IPS-15b (cell line): ENCODE data around the gene CDK6.
"Not testable (repeated sequence)": the region's sequence is repeated elsewhere in the genome, so short reads cannot be mapped to it uniquely, and the experiment has no call there.

Experiments
- H3K27me3 ChIP-seq: one replicate; pipeline ENCODE4 v1.6.1; 2013; ENCODE audit warnings: low read length; ENCODE audit not compliant: control insufficient read depth, insufficient read depth
- H3K36me3 ChIP-seq: one replicate; pipeline ENCODE4 v1.6.1; 2013; ENCODE audit warnings: low read length; ENCODE audit not compliant: control insufficient read depth, insufficient read depth
- H3K4me1 ChIP-seq: one replicate; pipeline ENCODE4 v1.6.1; 2013; ENCODE audit warnings: mild to moderate bottlenecking, low read length; ENCODE audit not compliant: control insufficient read depth, insufficient read depth
- H3K4me3 ChIP-seq: one replicate; pipeline ENCODE4 v1.5.1; 2013; ENCODE audit warnings: low read depth, low read length
- H3K9ac ChIP-seq: one replicate; pipeline ENCODE4 v1.6.1; 2013; ENCODE audit warnings: low read depth, mild to moderate bottlenecking, low read length
- H3K9me3 ChIP-seq: one replicate; pipeline ENCODE4 v1.6.1; 2013; ENCODE audit warnings: mild to moderate bottlenecking, low read length; ENCODE audit not compliant: control insufficient read depth, insufficient read depth

Gene CDK6

GRCh38 chr7:92614660-92615174 is 221.7 kb downstream of the CDK6 start:
- Histone ChIP-seq H3K27me3 (no peaks in the 10 kb centered on the region), H3K4me3 (no peak overlapping the region), H3K9ac (no peak overlapping the region), H3K9me3 (no peaks in the 10 kb centered on the region), H3K36me3 (peaks cover 8% of the 10 kb centered on the region), H3K4me1 (peaks cover 2% of the 10 kb centered on the region)

GRCh38 chr7:92613720-92614119 is 222.7 kb downstream of the CDK6 start:
- Histone ChIP-seq H3K9me3 (no peaks in the 10 kb centered on the region), H3K36me3 (peaks cover 8% of the 10 kb centered on the region), H3K9ac (no peak overlapping the region), H3K27me3 (no peaks in the 10 kb centered on the region), H3K4me1 (peaks cover 2% of the 10 kb centered on the region), H3K4me3 (no peak overlapping the region)

GRCh38 chr7:92613214-92613613 is 223.2 kb downstream of the CDK6 start:
- H3K9me3 ChIP-seq: no peaks in the 10 kb centered on the region
- H3K4me3 ChIP-seq: no peak overlapping the region
- no peaks in the 10 kb centered on the region for H3K27me3 ChIP-seq
- peaks cover 2% of the 10 kb centered on the region for H3K4me1 ChIP-seq
- peaks cover 8% of the 10 kb centered on the region for H3K36me3 ChIP-seq
- H3K9ac ChIP-seq: no peak overlapping the region

- peaks cover 2% of the 10 kb centered on the region for H3K4me1 ChIP-seq
- H3K9ac ChIP-seq: no peak overlapping the region
- peaks cover 8% of the 10 kb centered on the region for H3K36me3 ChIP-seq
- H3K4me3 ChIP-seq: no peak overlapping the region
- no peaks in the 10 kb centered on the region for H3K27me3 ChIP-seq
- no peaks in the 10 kb centered on the region for H3K9me3 ChIP-seq
Measured at GRCh38 chr7:92612501-92612900, 223.9 kb downstream of the CDK6 start.

- H3K36me3 ChIP-seq: peaks cover 8% of the 10 kb centered on the region
- no peaks in the 10 kb centered on the region for H3K9me3 ChIP-seq
- H3K9ac ChIP-seq: no peak overlapping the region
- H3K4me3 ChIP-seq: no peak overlapping the region
- H3K4me1 ChIP-seq: peaks cover 2% of the 10 kb centered on the region
- no peaks in the 10 kb centered on the region for H3K27me3 ChIP-seq
Measured at GRCh38 chr7:92611735-92612134, 224.6 kb downstream of the CDK6 start.

- Histone ChIP-seq H3K36me3 (peaks cover 4% of the 10 kb centered on the region), H3K9me3 (no peaks in the 10 kb centered on the region), H3K9ac (no peak overlapping the region), H3K4me1 (no peaks in the 10 kb centered on the region), H3K27me3 (no peaks in the 10 kb centered on the region), H3K4me3 (no peak overlapping the region)
Measured at GRCh38 chr7:92609921-92610518, 226.4 kb downstream of the CDK6 start.

GRCh38 chr7:92608380-92609322 is 227.7 kb downstream of the CDK6 start:
- Histone ChIP-seq H3K36me3 (no peaks in the 10 kb centered on the region), H3K27me3 (no peaks in the 10 kb centered on the region), H3K9ac (peak overlapping the region; percentile 41), H3K4me1 (no peaks in the 10 kb centered on the region), H3K9me3 (no peaks in the 10 kb centered on the region), H3K4me3 (peak overlapping the region; percentile 60)

- H3K36me3 ChIP-seq: no peaks in the 10 kb centered on the region
Measured at GRCh38 chr7:92606985-92607384, 229.4 kb downstream of the CDK6 start.

GRCh38 chr7:92604517-92604916 is 231.9 kb downstream of the CDK6 start:
- not testable (repeated sequence) for H3K9me3 ChIP-seq, H3K9ac ChIP-seq, H3K36me3 ChIP-seq, H3K4me3 ChIP-seq, H3K4me1 ChIP-seq, H3K27me3 ChIP-seq

More at GRCh38 chr7:92606985-92607384, 229.4 kb downstream of the CDK6 start:
- Histone ChIP-seq H3K9me3 (no peaks in the 10 kb centered on the region), H3K9ac (no peak overlapping the region), H3K4me3 (no peak overlapping the region), H3K27me3 (no peaks in the 10 kb centered on the region), H3K4me1 (no peaks in the 10 kb centered on the region)

GRCh38 chr7:92603089-92603445 is 233.3 kb downstream of the CDK6 start:
- Histone ChIP-seq H3K4me3 (no peak overlapping the region), H3K27me3 (no peaks in the 10 kb centered on the region), H3K9me3 (no peaks in the 10 kb centered on the region), H3K4me1 (peaks cover 4% of the 10 kb centered on the region), H3K9ac (no peak overlapping the region), H3K36me3 (no peaks in the 10 kb centered on the region)

GRCh38 chr7:92602352-92603088 is 233.9 kb downstream of the CDK6 start:
- H3K36me3 ChIP-seq: no peaks in the 10 kb centered on the region

More at GRCh38 chr7:92602352-92603088, 233.9 kb downstream of the CDK6 start:
- Histone ChIP-seq H3K4me3 (no peak overlapping the region), H3K27me3 (no peaks in the 10 kb centered on the region), H3K9me3 (no peaks in the 10 kb centered on the region), H3K9ac (no peak overlapping the region), H3K4me1 (peaks cover 4% of the 10 kb centered on the region)
